Measurements from ENCODE around the gene PSMG4.
A peak's percentile ranks its signal among the peaks of the same experiment; 100 is the strongest.

PSMG4 gene, protein sequence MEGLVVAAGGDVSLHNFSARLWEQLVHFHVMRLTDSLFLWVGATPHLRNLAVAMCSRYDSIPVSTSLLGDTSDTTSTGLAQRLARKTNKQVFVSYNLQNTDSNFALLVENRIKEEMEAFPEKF

DNA sequence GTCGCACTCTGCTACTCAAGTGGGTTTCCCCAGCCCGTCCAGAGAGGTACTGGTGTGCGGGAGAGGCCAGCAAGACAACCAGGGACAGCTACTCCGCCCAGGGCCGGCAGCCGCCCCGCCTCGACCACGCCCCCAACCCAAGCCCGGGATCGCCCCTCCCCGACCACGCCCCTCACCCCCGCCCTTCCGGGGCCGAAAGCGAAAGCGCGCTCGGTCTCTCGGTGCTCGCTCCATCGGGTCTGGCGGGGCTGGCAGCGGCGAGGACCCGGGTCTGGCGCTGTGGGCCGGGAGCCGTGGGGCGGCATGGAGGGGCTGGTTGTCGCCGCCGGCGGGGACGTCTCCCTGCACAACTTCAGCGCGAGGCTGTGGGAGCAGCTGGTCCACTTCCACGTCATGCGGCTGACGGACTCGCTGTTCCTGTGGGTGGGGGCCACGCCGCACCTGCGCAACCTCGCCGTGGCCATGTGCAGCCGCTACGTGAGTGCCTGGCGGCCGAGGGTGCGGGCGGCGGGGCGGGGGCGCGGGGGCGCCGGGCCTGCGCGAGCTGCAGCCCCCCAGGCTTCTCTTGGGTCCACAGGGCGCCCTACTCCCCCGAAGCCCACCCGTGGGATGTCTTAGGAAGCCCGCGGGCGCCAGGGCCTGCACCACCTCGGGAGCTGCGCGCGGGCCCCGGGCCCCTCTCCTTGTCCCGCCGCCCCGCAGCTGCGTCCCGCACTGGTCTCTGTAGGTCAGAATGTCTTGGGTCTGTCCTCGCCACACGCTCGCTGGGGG, at the start of gene PSMG4:
Gene PSMG4, plus strand, starts transcription at position 228 of the 771 bp plus-strand sequence. Its CDS starts 76 bp downstream, at position 304.
- DNase-seq, result peak; percentile 97

DNA sequence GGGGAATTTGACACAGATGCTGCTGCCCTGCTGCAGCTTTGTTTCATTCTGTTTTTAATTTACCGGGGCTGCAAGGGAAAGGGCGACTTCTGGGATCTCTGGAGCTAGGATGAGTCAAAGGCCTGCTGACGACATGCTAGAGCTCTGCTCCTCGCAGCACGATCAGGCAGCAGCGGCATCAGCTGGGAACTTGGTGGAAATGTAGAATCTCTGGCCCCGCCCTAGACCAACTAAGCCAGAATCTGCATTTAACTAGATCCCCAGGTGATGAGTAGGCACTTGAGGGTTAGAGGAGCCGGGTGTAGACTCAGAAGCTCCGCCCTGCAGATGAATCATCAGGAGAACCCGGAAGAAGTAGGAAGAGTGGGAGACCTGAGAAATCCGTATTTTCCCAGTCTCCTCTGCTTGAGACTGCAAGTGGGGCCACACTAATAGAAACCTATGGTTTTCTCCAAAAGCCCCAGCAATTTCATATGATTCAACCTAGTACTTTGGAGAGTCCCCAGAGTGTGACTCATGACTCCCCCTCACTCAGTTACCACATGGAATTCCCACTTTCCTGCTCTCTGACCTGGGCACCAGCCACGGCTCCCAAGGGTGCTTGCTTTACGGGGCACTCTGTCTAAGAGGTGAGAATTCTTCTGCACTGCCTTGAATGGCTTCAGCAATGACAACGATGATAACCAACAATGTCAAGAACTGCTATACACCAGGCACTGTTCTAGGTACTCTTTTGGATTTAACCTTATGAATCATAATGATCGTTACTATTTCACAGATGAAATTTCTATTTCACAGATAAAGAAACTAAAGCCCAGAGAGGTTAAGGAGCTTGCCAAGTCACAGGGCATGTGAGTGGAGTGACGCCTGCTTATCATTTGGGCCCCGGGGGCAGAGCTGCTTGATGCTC, 49.4 kb upstream of the PSMG4 start:
- peak; percentile 78 for DNase-seq

DNA sequence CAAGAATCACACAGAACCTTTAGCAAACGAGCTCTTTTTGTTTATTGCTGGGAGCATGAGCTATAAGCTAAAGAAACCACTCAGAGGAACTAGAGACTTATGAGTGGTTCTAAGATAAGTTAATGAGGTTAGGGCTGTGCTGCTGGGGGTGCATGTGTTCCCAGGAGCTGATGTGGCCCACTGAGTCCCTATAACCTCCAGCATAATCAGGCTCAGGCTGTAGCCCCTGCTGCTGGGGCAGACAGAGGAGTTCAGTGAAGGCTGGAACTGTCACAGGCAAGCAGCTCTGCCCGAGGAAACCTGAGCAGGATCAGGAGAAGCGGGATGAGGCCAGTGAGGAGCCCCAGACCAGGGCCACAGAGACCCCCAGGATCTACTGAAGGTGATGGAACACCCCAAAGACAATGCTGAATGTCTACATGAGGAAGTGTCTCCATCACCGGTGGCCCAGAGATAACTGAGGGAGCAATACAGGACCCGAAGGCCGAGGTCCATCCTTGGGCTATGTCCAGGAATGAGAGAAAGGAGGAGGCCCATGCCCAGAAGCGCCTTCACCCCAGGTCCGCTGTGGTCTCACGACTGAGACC, 48.6 kb upstream of the PSMG4 start:
- no peak for DNase-seq

DNA sequence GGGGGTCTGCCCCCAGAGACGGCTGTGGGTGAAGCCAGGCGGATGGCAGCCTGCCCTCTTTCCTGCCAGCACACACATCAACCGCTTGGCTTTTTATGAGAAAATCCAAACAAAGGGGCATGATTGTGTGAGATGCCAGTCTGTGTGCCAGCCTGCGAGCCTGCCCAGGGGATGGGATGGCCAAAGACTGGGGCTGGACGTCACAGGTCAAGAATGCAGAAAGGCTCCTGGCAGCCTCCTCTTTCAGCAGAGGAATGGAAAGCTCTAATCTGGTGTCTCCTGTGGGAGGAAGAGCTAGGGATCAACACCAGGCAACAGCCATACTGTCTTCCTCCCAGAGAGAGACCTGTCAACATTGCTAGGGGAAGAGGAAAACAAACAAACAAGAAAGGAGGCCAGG, 47.1 kb upstream of the PSMG4 start:
- no peak for DNase-seq

DNA sequence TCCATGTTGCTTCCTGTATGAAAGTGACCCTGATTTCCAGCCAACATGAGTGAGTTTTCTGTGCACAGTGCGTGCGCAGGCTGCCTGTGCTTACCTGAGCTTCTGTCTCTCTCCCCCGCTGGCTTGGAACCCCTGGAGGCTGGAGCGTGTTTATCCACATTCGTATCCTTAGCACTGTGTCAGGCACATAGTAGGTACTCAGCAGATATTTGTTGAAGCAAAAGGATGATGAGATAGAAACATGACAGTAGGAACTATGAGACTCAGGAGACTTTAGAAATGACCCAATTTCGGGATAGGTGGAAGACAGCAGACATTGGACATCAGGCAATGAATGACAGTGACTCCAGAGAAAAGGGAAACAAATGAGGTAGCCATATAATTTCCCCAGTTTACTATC, 46.5 kb upstream of the PSMG4 start:
- DNase-seq, result no peak

DNA sequence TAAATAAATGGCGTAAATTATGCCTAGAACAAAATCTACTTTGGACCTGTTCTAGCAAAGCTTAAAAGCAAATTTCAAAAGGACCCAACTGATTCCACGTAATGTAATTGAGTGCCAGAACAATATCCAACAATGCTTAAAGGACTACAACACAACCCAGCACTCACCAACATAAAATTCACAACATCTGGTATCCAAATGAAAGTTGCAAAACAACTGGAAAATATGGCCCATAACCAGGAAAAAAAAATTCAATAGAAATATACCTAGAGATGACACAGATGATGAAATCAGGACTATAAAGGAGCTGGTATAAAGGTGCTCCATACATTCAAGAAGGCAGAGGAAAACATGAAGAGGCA, 45.4 kb upstream of the PSMG4 start:
- DNase-seq, result no peak

DNA sequence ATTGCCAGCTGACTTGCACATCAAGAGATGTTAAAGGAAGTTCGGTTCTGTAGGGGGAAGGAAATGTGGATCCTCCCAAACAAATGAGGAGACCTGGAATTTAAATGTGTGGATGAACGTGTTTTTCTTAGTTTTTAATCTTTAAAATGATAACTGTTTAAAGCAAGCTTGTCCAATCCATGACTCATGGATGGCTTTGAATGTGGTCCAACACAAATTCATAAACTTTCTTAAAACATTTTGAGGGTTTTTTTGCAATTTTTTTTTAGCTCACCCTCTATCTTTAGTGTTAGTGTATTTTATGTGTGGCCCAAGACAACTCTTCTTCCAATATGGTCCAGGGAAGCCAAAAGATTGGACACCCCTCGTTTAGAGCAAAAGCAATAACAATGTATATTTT, 43.8 kb upstream of the PSMG4 start:
- no peak for DNase-seq

DNA sequence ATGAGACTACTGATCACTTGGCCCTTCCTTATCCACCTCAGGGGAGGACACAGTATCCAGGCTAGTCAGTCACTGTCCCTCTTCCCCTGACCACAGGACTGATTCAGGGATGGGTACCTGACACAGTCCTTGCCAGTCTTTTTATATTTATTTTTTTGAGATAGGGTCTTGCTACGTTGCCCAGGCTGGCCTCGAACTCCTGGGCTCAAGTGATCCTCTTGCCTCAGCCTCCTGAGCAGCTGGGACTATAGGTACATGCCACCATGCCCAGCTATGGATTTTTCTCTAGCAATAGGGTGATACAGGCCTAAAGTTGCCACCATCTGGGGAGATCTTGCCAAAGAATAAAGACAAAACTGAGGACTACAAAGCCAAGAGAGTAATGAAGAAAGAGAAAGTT, 41.5 kb upstream of the PSMG4 start:
- DNase-seq, result no peak

DNA sequence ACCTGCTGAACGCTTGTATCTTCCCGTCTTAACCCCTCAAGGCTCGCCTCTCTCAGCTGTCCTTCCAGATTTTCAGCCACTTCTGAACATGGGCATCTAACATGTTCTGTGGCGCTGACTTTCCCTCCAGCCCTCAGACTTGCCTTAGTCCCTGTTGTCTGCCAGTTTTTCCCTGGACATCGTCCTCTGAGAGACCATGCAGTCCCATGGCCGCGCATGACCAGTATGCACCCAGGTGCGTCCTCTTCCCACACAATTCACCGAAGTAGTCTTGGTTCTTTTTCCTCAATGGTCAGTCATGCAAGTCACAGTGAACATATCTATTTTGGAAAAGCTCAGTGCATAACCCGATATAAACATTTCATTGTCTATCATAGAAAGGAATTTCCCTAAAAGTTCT, 40.5 kb upstream of the PSMG4 start:
- no peak for DNase-seq

DNA sequence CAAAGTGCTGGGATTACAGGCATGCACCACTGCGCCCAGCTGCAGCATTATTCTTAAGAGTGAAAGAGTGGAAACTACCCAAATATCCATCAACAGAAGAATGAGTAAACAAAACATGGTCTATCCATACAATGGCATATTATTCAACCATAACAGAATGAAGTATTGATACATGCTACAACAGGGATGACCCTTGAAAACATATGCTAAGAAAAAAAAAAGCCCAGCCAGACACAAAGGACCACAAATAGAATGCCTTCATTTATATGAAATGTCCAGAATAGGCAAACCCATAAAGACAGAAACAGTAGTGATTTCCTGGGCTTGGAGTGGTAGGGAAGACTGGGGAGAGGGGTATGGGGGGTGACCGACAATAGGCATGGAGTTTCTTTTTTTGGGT, 38.4 kb upstream of the PSMG4 start:
- DNase-seq, result no peak

DNA sequence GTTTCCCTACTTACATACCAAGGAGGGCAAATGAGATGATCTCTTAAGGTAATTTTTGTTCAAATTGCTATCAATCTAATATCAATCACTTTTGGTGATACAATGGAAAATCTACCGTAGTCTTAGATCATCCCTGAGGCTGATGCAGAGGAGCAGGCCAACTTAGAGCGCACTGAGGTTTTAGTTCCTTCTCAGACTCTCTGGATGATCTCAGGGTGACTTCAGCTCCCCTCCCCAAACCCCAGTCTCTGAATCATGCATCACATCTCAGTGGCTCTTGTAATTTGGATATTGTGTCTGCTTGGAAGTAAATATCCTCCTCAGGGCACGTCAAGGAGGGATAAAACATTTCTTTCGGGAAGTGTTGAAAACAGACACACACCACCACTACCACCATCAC, 37.2 kb upstream of the PSMG4 start:
- DNase-seq, result no peak

DNA sequence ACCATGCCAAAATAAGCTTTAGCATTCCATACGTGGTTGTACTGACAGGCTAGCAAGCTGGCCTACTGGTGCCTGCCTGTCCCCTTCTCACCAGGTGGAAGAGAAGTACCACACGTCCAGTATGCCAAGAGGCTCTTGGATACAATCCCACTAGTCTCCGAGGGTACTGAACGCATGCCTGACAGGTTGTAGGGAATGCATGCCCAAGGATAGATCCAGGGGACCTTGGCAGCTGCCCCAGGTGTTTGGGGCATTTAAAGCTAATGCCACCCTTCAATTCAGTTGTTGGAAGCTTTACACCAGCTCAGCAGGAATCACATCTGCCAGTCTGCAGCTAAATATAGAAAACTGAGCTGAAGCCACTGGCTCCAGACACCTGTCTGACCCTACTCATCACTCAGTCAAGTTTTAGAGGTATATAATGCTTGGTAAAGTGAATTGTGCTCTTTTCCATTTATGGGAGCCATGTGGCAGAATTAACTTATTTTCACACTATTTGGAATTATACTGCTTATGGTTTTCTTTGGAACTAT, 36.2 kb upstream of the PSMG4 start:
- no peak for DNase-seq

DNA sequence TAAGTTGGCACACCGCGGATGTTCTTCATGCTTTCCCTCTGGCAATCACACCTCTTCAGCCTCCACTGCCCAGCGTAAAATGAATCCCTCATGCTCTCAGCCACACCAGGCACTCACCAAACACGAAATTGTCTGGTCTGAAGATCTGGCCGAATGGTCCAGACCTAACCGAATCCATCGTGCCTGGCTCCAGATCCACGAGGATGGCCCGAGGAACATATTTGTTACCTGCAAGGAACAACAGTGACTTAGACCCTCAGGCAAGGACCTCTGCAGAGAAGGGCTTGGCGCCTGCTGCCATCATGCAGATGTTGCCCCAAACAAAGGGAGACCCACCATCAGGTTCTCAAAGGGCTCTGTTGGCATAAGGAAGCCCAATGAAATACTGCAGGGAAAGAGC, 32.7 kb upstream of the PSMG4 start:
- DNase-seq, result no peak

DNA sequence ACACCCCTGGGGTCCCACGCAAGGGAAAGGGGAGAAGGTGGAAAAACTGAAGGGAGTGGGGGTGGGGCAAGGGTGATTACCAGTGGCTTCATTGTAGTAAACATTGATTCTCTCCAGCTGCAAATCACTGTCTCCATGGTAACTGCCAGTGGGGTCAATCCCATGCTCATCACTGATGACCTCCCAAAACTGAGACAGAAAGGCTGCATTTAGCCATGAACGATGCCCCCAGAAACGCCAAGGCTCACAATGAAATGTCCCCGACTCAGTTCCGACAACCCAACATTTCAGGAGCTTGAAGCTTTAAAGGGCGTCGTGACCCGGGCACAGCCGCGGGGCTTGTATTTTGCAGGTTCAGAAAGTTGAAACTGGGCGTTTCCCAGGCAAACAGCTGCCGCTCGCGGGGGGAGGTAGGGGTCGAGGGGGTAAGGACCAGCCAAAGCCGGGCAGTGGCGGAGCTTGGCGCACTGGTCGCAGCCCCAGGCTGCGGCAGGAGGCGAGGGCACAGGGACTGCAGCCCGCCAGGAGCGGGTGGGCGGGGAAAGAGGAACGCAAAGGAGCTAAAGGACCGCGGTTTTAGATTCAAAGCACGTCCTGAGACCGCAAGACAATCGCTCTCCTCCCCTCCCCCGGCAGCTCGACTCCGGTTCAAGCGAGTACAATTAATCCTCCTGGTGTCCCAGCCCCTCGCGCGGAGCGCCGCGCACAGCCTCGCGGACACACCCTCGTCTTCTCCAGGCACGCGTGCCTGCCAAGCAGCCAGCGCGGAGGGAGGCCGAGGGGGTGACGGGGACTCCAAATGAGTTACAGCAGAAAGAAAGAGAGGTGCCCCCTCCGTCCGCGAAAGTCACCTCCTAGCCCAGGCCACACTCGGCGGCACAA, 32.0 kb upstream of the PSMG4 start:
- peak; percentile 17 for DNase-seq

DNA sequence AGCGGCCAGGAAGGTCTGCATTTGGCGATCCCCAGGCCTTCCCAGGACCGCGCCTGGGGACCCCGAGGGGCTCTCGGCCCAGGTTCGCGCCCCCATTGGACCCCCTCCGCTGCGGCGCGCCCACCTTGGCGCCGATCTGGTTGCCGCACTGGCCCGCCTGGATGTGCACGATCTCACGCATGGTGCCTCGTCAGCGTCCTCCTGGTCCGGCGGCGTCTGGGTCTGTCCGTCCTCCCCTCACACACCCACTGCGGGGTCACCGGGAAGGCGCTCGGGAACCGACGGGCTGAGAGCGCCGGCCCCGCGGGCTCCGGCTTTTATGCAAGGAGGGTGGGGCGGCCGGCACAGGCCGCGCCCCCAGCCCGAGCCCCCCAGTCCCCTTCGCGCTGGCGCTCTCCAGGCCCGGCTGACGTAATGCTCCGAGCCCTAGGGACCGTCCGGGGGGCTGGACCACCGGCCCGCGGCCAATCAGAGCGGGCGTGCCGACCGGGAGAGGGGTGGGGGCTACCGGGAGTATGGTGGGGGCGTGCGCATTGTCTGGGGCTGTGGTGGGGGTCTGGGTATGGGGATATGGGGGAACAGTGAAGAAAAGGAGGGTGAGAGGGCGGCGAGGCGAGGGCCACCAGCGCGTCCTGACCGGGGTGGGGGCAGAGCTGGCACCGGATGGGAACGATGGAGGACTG, 31.2 kb upstream of the PSMG4 start, which contains the start of gene TUBB2B:
Gene TUBB2B, minus strand, starts transcription at position 291 of the 683 bp plus-strand sequence. Its CDS starts 110 bp downstream, at position 181.
- DNase-seq, result no peak

DNA sequence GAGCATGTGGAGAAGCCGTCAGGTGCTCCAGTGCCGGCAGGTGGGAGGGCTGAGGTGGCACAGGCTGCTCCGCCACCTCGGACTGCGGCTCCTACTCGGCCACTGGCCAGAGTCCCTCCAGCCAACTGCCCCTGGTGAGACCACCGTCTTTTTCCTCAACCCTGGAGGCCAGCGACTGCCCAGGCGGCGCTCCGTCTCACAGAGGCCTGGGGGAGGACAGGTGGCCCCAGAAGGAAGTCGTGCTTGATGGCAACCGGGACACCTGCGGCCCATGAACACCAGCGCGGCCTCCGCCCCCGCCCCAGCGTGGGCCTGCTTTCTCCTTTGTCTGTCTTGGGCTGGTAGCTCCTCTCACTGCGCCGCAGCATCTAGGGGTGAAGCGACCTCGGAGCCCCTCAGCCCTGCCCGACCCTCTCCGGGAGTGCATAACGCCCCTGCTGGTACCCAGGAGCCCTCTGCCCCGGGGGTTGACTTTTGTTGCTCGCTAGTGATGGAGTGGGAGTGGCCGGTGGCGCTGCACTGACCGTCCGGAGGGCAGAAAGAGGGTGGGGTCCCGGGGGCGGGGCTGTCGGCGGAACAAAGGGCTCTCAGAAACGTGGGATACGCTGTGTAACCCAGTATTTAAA, 30.6 kb upstream of the PSMG4 start:
- DNase-seq, result no peak

DNA sequence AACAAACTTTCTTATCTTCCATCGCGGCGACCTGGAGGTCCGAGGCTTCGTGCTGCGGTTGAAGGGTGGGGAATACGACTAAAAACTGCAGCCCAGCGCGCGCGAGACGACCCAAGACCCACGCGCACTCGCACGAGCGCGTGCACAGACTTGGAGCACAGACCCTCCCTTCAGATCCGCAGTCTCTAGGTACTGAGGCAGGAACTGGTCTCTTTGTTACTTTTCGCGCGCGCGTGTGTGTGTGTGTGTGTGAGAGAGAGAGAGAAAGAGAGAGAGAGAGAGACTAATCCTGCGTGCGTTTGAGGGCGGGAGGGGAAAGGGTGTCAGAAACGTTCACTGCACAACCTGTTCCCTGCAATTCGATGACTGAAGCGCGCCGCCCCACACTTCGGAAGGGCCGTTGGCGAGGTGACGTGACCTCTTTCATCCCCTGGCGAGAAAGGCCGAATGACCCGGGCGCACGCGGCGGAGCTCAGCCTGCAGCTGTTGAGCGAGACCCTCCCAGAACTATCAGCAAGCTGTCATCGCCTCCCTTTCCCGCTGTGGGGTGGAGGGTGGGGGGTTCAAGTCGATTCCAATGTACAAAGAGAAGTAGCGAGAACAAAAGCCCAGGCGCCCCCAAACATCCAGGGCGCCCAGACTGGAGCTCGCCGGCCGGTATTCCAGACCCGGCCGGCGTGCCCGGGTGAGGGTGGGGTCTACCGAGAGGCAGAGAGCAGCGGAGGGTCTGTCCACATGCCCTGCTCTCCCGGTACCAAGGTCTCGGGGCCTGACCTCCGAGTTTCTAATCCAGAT, 29.8 kb upstream of the PSMG4 start:
- peak; percentile 30 for DNase-seq

DNA sequence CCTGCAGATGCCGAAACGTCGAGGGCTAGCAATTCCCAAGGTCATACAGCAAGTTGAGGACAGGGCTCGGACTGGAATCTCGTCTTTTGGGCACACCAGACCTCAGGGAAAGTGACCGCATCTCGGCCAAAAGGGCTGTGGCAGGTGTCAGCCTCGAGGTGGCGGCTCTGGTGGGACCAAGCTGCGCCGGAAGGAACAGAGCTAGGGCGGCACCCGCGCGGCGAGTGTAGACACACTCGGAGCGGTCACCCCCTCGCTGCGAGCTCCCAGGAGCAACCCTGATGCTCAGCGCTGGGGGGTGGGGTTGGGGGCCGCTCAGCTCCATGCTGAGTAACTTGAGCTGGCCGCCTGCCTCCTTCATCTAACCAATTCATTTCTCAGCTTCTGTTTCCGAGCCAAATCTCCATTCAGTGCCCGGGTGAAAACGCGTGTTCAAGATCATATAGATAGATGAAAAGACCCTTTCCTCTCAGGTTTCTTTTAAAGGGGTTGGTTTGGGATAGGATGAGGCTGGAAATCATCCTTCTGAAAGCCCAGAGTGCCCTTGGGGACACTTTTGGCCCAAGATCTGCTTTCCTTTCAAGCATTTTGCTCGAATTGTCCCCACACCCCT, 29.1 kb upstream of the PSMG4 start:
- peak; percentile 24 for DNase-seq

DNA sequence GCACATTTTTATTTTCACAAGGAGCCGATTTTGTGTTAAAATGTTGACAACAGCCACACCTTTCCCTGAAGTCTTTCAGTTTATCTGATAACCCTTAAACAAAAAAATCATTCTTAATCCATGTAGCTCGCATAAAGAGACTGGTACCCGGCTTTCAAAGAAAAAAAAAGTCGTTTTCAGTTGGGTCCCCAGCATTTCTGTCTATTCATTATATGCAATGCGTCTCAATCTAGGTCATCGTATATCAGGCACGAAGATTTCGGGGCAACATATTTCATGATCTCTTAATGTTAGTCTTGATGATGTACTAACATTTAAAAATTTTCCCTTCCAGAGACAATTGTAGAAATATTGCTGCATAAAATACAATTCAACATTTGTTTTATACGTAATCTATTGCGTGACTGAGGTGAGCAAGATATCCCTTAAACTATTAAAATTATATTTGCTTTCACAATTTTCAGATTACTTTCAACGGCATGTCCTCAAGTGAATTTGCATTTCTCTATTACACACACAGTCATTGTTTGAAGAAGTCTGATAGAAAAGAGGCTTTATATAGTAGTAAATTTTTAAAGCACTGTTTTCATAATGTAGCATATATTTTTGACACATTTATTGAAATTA, 28.4 kb upstream of the PSMG4 start:
- no peak for DNase-seq

All from activated CD4-positive, alpha-beta T cell treated with anti-CD3 and anti-CD28 coated beads, Interleukin-2, Interleukin-6, amounts not matched to agents 100 ng/mL and 50 ng/mL, durations not matched to agents 16 hours and 8 hours (primary cell).